Stimulated activated CD4-positive, alpha-beta T cell treated with anti-CD3 and anti-CD28 coated beads, Interleukin-1b, Interleukin-23, amount 100 ng/mL, for 1 hour (primary cell): Measurements from ENCODE around the gene ASB8.

Source experiments
- DNase-seq, 2 donors: peaks; one replicate each; pipeline ENCODE4 v3.0.0-alpha.2; 2020; ENCODE audit warnings: low read depth in 2 of 2

Gene ASB8

GRCh38 chr12:48105867-48106680, 51.2 kb downstream of the ASB8 start, which contains the start of gene SENP1:
SENP1 (minus strand) TSS chr12:48106079; CDS start chr12:48101472, 4,607 bp downstream.
- peak; percentile 72 to 86 for DNase-seq

GRCh38 chr12:48105321-48105866, 51.9 kb downstream of the ASB8 start:
- DNase-seq = peak in 1 of 2 donors; percentile 18

GRCh38 chr12:48104531-48104930, 52.8 kb downstream of the ASB8 start:
- DNase-seq = no peak
